GM18526 (cell line): Measurements from ENCODE around the gene NEDD9.

Source experiments
- POLR2A ChIP-seq: IDR thresholded peaks from 3 replicates; pipeline ENCODE4 v1.6.1; 2011; ENCODE audit not compliant: insufficient read length; ENCODE audit errors: extremely low read depth

The NEDD9 gene

GRCh38 chr6:11146117-11146826, 86.2 kb downstream of the NEDD9 start:
- TF ChIP-seq POLR2A, result no peak

GRCh38 chr6:11144393-11144851, 88.0 kb downstream of the NEDD9 start:
- no peak for TF ChIP-seq POLR2A

- no peak for TF ChIP-seq POLR2A
Observed at GRCh38 chr6:11143394-11144371, 88.8 kb downstream of the NEDD9 start.

- no peak for TF ChIP-seq POLR2A
Observed at GRCh38 chr6:11142296-11143027, 90.0 kb downstream of the NEDD9 start.

GRCh38 chr6:11141295-11141694, 91.2 kb downstream of the NEDD9 start:
- no peak for TF ChIP-seq POLR2A

- no peak for TF ChIP-seq POLR2A
Observed at GRCh38 chr6:11140056-11140455, 92.4 kb downstream of the NEDD9 start.

GRCh38 chr6:11139051-11139960, 93.2 kb downstream of the NEDD9 start:
- TF ChIP-seq POLR2A, result no peak

GRCh38 chr6:11136809-11137208, 95.7 kb downstream of the NEDD9 start:
- no peak for TF ChIP-seq POLR2A
